GM21515 (cell line): ENCODE results near the gene TCP11L1.
"Not testable (repeated sequence)": the region's sequence is repeated elsewhere in the genome, so short reads cannot be mapped to it uniquely, and the experiment has no call there.

Experiments
- ATAC-seq: cut with Tn5 transposase; IDR thresholded peaks from one replicate; pipeline ENCODE4 v1.9.1; 2021; ENCODE audit not compliant: unreplicated experiment

Gene TCP11L1

DNA sequence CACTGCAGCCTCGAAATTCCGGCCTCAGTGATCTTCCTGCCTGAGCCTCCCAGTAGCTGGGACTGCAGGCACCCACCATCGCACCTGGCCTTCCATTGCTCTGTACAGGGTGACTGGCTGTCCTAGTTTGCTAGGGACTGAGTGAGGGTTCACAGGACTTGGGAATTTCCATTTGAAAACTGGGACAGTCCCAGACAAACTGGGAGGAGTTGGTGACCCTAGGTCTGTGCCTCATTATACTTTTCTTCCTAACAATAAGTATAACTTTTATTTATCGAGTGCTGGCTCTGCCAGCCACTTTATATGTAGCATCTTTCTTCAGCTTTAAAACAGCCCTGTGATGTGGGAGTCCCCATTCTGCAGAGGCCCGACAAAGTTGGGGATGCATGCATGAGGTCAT, 25.5 kb downstream of the TCP11L1 start:
- no peak for ATAC-seq

DNA sequence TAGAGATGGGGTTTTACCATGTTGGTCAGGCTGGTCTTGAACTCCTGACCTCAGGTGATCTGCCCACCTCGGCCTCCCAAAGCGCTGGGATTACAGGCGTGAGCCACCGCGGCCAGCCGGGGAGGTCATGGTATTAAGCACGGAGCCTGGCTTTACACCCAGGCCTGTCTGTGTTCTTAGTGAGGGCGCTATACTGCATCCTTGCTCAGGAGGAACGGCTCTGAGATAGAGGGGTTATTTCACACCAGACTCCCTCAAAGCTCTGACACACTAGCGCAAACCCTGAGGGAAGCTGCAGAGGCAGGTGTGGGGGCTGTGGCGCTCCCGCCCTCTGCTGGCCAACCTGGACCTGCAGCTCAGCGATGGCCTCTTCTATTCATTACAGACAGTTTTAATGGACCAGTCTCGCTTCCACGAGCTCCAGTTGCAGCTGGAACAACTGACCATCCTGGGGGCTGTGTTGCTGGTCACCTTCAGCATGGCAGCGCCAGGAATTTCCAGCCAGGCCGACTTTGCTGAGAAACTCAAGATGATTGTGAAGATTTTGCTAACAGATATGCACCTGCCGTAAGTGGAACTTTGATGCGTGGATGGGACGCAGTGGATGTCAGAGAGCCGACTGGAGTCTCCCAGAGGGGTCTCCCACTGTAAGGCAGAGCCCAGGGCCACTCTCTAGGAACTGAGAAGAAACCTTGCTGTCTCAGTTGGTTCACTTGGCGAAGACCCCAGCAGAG, 26.2 kb downstream of the TCP11L1 start:
- ATAC-seq: peak; percentile 51

DNA sequence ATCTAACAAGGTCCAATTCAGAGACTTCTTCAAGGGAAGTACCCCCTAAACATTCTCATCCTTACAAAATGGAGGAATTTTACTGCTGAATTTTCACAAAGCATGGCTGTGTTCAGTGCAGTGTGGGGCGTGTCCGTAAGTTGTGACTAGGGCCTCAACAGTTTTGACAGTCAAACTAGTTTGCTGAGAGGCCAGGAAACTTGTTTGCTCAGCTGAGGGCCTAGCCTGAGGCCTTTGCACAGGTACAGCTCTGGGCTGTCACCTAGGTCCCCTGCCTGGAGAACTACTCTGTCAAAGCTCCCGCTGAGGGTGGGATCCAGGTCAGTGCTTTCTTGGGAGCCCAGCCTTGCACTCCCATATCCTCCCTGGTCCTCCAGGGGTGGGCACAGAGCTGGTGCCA, 27.9 kb downstream of the TCP11L1 start:
- no peak for ATAC-seq

DNA sequence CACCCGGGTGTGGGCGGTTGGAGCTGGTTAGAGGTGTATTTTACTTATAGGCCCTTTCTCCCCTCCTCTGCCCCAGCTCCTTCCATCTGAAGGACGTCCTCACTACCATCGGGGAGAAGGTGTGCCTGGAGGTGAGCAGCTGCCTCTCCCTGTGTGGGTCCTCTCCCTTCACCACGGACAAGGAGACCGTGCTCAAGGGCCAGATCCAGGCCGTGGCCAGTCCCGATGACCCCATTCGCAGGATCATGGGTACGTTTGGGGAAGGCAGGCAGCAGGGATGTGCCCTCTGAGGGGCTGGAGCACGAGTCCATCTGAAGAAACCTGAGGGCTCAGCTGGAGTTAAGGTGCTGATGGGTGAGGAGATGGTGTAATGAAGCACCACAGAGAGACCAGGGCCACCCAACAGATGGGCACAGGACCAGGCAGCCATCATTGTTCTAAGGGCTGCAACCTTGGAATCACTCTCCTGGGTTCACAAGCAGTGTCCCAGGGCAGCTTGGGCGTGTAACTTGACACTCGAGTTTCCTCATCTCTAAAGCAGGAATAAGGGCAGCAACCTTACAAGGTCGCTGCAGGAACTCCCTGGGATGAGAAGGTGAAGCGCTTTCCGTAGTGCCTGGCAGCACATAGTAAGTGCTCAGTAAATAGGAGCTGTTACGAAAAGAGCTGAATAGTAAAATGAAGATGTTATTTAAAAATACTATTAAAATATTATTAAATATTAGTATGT, 29.4 kb downstream of the TCP11L1 start:
- ATAC-seq: no peak

DNA sequence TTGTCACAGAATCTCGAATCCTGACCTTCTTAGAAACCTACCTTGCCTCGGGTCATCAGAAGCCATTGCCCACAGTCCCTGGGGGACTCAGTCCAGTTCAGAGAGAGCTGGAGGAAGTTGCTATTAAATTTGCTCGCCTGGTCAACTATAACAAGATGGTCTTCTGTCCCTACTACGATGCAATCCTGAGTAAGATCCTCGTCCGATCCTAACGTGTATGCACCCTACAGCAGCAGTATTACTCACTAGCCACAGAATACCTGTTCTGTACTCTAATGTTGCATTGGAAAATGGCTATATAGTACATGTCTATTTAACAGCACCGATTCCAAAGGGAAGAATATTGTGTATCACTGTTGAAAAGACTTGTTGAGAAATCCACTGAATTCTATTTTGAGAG, 33.1 kb downstream of the TCP11L1 start:
- no peak for ATAC-seq

DNA sequence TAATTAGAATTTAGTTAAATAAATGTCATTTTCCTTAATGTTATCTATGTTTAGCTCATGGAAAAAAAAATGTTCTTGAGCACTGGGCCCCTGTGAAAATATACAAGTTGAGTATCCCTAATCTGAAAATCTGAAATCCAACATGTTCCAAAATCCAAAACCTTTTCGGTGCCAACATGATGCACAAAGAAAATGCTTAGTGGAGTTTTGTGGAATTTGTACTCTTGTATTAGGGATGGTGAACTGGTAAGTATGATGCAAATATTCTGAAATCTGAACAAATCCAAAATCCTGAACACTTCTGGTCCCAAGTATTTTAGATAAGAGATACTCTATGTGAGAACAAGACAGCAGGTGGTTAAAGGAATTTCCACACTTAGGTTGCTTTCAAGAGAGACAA, 44.5 kb downstream of the TCP11L1 start:
- no peak for ATAC-seq

GRCh38 chr11:33086017-33086416, 46.6 kb downstream of the TCP11L1 start:
- no peak for ATAC-seq

- ATAC-seq: no peak
Observed at GRCh38 chr11:33089776-33090175, 50.4 kb downstream of the TCP11L1 start.

DNA sequence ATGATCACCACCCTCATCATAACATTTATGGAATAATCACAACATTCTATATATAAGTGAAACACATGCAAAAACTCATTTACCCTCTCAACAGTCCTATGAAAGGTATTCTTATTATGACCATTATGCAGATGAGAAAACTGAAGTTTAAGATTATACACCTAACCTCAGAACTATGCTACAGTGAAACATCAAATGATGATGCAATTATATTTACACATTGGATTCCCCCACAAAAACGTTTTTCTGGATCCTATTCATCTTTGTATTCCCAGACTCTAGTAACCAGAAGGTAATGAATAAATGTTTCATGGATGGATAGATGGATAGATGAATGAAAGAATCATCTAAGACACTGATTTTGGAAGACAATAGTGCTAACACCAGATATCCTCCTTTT, 54.8 kb downstream of the TCP11L1 start:
- ATAC-seq: no peak

DNA sequence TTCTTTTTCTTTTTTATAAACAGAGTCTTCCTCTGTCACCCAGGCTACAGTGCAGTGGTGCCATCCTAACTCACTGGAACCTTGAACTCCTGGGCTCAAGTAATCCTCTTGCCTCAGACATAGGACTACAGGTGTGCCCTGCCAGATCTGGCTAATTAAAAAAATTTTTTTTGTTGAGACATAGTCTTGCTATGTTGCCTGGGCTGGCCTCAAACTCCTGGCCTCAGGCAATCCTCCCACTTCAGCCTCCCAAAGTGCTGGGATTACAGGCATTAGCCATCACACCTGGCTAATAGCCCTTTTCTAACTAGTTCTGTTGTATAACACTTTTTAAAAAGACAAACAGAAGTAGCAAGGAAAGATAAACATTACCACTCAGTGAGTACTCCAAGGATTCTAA, 64.5 kb downstream of the TCP11L1 start:
- ATAC-seq: no peak

GRCh38 chr11:33109294-33109895, 70.0 kb downstream of the TCP11L1 start:
- ATAC-seq: no peak

DNA sequence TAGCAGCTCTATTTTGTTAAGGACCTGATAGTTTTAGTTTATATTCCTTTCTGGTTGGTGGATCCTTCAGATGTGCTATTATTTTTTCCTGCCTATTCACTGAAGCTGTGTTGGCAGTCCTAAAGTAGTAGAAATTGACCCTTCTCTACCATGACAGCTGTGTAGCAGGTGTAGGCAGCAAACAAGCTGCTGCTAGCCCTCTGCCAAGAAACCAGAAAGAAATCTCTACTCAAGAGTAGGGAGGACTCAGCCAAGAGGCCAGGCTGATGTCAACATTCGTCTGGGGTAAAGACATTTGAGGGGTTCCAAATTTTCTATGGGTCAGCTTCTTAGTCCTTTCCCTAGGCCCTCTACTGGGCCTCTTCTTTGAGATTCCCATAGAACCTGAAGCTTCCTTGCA, 70.7 kb downstream of the TCP11L1 start:
- ATAC-seq: no peak

- no peak for ATAC-seq
Observed at GRCh38 chr11:33116535-33116934, 77.2 kb downstream of the TCP11L1 start.

- not testable (repeated sequence) for ATAC-seq
Observed at GRCh38 chr11:33122696-33123095, 83.3 kb downstream of the TCP11L1 start.
